ENCODE measurements around the gene SEC22B.

SEC22B gene

DNA sequence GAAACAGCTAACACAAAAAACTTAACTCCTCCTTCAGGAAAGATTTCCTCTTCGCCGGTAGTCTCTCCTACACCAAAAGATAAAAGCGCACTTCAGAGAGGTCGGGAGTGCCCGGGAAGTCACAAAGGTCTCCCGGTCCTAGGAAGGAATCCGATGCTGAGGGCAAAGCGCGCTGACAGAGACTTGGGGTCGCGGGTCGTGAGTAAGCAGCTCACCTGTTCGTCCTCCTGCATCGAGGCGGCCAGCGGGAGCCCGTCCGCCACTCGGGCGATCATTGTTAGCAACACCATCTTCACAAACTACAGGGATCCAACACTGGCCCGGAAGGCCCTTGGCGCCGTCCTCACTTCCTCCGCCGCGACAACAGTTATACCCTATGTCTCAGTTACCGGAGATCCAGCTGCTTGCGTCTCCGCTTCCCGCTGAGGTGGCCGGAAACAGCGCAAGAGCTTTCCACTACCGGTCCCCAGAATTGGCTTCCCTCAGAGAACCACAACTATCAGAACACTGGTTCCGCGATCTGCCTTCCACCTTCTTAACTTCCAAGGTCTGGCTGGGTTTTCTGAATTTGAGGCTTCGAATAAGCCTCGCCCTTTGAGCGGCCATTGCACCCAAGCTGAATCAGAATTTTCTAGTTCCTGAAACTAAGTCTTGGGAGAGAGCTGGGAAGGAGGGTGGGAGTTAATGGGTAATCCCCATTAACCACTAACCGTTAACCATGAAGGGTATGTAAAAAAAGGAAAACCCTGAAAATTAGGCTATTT lies at the start of gene SEC22B:
Gene SEC22B (minus strand): TSS at position 429 of the 764 bp plus-strand sequence. CDS start 139 bp downstream, at position 290.
- TF ChIP-seq, protein P1, sequence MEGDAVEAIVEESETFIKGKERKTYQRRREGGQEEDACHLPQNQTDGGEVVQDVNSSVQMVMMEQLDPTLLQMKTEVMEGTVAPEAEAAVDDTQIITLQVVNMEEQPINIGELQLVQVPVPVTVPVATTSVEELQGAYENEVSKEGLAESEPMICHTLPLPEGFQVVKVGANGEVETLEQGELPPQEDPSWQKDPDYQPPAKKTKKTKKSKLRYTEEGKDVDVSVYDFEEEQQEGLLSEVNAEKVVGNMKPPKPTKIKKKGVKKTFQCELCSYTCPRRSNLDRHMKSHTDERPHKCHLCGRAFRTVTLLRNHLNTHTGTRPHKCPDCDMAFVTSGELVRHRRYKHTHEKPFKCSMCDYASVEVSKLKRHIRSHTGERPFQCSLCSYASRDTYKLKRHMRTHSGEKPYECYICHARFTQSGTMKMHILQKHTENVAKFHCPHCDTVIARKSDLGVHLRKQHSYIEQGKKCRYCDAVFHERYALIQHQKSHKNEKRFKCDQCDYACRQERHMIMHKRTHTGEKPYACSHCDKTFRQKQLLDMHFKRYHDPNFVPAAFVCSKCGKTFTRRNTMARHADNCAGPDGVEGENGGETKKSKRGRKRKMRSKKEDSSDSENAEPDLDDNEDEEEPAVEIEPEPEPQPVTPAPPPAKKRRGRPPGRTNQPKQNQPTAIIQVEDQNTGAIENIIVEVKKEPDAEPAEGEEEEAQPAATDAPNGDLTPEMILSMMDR (IDR thresholded peaks at IDR 0.05) = no peak

DNA sequence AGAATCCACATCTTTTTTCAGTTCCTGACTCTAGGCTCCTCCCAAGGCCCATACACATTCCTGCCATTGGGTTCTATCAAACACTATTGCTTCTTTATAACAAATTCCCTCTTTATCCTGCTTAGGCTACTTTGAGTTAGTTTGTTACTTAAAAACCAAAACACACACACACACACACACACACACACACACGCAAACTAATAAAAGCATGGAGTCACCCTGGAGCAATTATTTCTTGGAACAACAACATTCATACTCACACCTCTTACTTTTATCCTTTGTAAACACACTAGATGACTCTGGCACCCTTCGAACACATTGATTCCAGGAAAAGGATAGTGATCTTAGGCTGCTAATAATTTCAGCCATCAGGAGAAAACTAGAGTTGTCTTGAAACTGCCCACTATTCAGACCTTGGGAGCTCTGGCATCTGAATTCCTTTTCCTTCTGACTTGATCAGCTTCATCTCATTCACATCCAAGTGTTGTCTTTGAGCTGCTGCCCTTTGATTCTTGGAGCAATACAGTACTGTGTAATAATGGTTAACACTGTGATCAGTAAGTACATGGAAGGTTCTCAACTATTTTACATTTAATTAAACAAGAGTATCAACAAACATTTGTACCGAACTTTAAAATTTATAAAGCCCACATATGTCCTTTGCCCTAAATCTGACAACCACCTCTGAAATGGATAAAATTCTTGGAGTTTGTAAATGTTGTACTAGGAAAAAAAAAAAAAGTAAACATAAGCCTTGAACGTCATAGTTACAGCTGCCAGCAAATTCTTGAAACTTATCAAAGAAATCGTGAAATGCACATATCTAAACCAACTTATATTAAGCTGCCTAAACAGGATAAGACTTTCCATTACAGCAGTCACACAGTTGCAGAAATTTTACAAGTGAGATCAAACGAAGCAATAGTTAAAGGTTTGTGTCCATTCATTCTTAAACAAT lies 2.8 kb upstream of the SEC22B start:
- TF ChIP-seq, protein P1 (IDR thresholded peaks at IDR 0.05) = no peak

DNA sequence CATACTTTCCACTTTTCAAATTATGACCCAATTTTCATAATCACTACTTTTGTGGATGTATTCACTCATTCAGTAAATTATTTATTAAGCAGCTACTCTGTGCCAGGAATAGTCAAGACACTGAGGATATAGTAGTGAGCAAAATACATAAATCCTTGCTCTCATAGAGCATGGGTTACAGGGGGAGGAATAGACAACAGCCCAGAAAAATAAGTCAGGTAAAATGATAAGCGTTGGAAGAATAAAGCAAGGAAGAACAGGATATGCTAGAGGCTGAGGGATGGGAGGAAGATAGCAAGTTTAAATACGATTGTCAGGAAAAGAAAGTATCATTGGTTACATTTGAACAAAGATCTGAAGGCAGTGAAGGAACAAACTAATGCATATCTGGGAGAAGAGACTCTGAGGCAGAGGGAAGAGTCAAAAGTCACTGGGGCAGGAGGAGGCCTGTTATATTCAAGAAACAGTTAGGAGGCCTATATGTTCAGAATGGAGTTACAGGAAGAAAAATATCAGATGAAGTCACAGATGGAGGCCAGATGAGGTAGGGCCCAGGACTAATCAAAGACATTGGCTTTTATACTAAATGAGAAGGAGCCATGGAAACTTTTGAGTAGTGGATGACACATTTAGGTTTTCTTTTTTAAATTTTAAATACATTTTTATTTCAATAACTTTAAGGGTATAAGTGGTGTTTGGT lies 42.9 kb downstream of the SEC22B start:
- TF ChIP-seq, protein P1 (IDR thresholded peaks at IDR 0.05) = no peak

Data from LNCAP (cell line).